Left colon (tissue), 2 donors: Measurements from ENCODE around the gene KL. TPM values are rescaled to one million over a fixed set of nuclear protein-coding genes. Genes with fewer than 3 reads are reported as not detected.

ENCODE experiments used
- ATAC-seq: fragments of 200-7000 bp; cut with Tn5 transposase; one replicate; pipeline ENCODE4 v1.9.1; 2020; ENCODE audit warnings: mild to moderate bottlenecking, moderate library complexity
- DNase-seq, 2 donors: peaks; one replicate each; pipeline ENCODE4 v3.0.0-alpha.2; 2020
- intact Hi-C, 2 donors: fragments of 100-400 bp; cut with DNase I in 1 of 2; cut with micrococcal nuclease in 1 of 2; formaldehyde crosslinking; loops; one replicate each; pipeline versions ENCODE4 v1.11.2 to v1.14.0; 2022; cut with DNase I, micrococcal nuclease
- long read RNA-seq: library from polyadenylated mRNA; unstranded; transcript quantifications from one replicate; pipeline ENCODE4 v2.0.0, GENCODE V29; 2021
- total RNA-seq, 2 donors: library from RNA; stranded (reverse); fragmentation: NEBNext Ultra II Directional; extraction: Animal tissue kit (Norgen Biotek cat#: 25700); gene quantifications; one replicate each; pipeline ENCODE4 v1.2.1, GENCODE V29; 2021
- donor health status: DM: no; HTN: no; CAD: no.
- donor health status: DM: yes; HTN: yes; CAD: no.

Gene KL
- 1 to 10 TPM; 1.0 to 2.0 TPM for total RNA-seq
- long read RNA-seq, full-length matches to known transcripts = 1 of 1 reads
- long read RNA-seq, partial matches to known transcripts = 0 of 1 reads
- long read RNA-seq, other reads (novel, unspliced or antisense) = 0 of 1 reads

DNA sequence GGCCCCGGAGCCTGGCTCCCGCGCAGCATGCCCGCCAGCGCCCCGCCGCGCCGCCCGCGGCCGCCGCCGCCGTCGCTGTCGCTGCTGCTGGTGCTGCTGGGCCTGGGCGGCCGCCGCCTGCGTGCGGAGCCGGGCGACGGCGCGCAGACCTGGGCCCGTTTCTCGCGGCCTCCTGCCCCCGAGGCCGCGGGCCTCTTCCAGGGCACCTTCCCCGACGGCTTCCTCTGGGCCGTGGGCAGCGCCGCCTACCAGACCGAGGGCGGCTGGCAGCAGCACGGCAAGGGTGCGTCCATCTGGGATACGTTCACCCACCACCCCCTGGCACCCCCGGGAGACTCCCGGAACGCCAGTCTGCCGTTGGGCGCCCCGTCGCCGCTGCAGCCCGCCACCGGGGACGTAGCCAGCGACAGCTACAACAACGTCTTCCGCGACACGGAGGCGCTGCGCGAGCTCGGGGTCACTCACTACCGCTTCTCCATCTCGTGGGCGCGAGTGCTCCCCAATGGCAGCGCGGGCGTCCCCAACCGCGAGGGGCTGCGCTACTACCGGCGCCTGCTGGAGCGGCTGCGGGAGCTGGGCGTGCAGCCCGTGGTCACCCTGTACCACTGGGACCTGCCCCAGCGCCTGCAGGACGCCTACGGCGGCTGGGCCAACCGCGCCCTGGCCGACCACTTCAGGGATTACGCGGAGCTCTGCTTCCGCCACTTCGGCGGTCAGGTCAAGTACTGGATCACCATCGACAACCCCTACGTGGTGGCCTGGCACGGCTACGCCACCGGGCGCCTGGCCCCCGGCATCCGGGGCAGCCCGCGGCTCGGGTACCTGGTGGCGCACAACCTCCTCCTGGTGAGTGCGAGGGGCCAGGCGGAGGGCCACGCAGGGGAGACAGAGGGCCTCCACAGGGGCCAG is at the start of gene KL:
KL (plus strand) TSS at position 10 of the 909 bp plus-strand sequence; CDS start at position 28, 18 bp downstream.
- peak in 1 of 2 donors; percentile 34 for DNase-seq
- ATAC-seq = peak; percentile 59
- intact Hi-C loops = no loop called here

DNA sequence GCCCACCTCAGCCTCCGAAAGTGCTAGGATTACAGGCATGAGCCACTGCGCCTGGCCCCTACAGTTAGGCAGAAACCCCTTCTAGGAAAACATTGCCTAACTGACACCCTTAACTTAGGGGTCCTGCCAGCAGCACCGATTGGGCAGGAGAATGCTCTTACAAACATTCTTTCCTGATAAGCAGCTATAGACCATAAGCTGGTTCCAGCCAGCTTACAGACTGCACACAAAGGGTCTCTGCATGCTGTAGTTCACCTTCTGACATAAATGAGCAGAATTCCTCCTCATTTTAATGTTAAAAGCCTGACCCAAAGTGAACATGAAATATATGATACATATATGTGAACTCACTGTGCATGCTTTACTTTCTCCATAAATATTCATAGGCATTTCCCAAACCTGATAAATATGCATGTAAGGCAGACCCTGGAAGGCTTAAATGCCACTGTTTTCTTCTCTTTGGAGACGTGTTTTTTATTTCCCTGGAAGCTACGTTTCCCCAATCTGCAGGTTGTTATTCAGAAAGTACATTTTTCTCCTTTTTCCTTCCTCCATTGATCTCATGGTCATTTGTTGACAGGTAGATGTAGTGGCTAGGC is 48.5 kb upstream of the KL start:
- DNase-seq (no peak), ATAC-seq (no peak)
- intact Hi-C loops = no loop called here

DNA sequence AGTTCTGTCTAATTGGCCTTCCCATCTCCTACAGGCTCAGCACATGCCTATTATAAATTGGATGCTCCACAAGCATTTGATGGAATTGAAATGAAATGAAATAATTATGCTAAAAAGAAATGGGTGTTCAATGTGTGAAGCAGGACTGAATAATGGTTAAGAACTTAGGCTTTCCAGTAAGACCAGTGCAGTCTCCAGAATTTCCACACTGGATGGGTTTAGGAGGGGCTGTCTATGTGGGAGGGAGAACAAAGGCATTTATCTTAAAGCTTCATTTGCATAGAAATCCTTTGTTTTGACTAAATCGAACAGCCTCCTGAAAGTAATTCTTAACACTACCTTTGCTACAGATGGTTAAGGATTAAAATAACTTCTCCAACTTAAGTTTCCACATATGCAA is 47.9 kb upstream of the KL start:
- ATAC-seq (no peak), DNase-seq (no peak)
- intact Hi-C loops = no loop called here

DNA sequence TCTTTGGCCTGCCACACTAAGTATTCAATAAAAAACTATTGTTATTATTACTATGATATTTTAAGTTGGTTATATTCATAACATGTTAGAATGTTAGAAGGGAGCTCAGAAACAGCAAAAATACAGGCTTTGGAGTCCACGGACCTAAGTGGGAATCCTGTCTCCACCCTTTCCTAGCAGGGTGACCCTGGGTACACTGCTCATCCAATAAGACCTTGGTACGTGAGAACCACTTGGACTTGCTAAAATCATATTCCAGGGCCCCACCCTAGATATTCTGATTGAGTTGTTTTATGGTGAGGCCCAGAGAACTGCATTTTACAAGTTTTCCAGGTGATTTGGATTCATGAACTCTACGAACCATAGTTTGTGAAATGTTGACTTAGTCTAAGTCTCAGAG is 47.4 kb upstream of the KL start:
- no peak for ATAC-seq
- intact Hi-C loops = no loop called here

DNA sequence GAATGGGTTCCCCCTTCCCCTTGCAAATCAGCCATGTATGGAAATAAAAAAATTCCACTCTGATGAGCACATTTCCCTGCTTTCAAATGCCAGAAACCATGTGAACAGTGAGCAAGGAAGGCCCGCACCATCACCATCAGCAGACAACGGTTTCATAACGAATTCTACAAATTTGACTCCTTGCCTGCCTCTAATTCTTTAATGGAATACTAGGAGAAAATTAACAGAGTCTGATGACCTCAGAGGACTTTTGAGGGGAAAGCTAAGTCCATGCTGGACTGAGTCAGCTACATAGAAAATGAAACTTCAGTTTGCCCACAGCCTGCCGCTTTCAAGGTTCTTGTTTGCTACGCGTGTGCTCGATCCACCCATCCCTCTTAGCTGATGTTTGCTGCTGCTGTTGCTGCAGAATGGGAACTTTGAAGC is 46.7 kb upstream of the KL start:
- intact Hi-C loops = no loop called here
- ATAC-seq = no peak
- no peak for DNase-seq

More for the DNA sequence above, 47.4 kb upstream of the KL start:
- DNase-seq = no peak

DNA sequence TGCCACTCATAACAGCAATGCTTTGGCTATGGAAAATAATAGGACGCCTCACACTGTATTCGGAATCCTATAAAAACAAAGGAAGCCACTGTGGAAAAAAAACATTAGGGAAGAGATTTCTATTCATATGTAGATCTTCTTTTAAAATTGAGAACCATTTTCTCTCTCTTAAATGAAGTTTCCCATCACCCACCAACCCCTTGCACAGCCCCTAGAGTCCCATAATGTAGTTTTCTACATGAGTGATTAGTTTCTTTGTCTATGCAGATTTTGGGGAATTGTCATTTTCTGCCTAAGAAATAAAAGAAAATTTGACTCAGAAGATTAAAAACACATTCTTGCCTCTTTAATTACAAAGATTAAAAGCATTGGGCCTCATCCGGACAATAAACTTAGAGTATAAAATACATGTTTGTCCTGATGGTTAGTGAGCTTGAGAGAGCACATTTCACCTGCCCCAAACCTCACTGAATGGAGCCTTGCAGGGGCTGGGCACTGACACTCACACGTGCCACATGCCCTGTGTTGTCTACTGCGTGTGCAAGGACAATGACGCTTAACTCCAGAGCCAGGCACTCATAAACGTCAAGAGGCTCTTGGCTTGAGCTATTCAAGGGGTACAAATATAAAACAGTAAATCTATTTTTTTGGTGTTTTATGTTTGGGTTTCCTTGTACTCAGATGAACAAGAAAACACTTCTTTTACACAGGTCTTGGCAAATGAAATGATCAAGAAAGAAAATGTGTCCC is 40.0 kb upstream of the KL start:
- intact Hi-C loops = no loop called here
- ATAC-seq (no peak), DNase-seq (no peak)

DNA sequence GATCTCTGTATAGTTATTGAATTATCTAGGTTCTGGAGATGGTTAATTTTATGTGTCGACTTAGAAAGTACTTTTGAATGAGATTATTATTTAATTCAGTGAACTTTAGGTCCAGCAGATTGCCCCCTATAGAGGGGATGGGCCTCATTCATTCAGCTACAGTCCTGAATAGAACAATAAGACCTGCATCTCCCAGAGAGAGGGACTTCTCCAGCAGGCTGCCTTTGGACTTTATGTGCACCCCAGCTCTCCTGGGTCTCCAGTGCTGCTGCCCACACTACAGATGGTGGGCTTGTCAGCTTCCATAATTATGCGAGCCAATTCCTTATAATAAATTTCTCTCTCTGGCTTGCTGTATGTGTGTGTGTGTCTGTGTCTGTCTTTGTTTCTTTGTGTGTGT is 39.3 kb upstream of the KL start:
- DNase-seq (no peak), ATAC-seq (no peak)
- intact Hi-C loops = no loop called here

DNA sequence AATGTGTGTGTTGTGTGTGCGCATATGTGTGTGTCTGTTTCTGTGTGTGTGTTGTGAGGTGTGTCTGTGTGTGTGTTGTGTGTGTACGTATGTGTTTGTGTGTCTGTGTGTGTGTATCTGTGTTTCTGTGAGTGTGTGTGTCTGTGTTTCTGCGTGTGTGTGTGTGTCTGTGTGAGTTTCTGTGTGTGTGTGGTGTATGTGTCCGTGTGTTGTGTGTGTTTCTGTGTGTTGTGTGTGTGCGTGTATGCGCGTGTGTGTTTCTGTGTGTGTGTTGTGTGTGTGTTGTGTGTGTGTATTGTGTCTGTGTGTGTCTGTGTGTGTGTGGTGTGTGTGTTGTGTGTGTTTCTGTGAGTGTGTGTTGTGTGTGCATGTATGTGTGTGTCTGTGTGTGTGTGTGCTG is 38.9 kb upstream of the KL start:
- DNase-seq (no peak), ATAC-seq (no peak)
- intact Hi-C loops = no loop called here

DNA sequence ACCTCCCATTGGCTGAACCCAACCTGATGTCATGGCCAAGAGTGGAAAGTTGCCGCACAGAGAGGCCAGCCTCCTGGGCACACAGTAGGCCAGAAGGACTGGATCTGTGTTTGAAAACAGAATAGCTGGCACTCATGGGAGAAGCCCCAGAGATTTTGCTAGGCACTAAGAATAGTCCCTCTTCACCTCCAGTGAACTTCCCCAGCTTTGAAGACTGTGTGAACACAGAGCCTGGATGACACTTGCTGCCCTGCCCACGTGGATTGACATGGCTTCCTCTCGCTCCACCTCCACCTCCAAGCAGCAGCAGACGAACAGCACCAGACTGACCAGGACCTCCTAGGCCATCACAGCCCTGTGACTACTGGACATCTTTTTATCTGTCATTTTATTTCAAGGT is 37.9 kb upstream of the KL start:
- ATAC-seq (no peak), DNase-seq (no peak)
- intact Hi-C loops = no loop called here

DNA sequence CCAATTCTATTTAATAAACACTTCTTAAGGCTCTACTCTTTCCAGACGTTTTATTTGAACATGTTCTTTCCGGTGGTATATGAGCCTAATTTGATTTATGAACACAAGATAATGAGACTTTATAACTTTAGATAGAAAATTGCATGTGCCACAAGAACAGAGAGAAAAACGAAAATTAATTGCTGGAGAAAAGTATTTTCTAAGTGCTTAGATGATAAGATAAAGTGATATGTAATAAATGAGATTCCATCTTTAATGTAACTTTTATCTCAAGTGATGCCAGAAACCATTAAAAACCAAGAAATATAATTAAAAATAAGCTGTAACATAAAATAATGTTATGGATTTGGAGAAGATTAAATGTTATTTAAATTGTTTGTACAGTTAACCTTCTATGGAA is 33.2 kb upstream of the KL start:
- intact Hi-C loops = no loop called here
- DNase-seq (no peak), ATAC-seq (no peak)

DNA sequence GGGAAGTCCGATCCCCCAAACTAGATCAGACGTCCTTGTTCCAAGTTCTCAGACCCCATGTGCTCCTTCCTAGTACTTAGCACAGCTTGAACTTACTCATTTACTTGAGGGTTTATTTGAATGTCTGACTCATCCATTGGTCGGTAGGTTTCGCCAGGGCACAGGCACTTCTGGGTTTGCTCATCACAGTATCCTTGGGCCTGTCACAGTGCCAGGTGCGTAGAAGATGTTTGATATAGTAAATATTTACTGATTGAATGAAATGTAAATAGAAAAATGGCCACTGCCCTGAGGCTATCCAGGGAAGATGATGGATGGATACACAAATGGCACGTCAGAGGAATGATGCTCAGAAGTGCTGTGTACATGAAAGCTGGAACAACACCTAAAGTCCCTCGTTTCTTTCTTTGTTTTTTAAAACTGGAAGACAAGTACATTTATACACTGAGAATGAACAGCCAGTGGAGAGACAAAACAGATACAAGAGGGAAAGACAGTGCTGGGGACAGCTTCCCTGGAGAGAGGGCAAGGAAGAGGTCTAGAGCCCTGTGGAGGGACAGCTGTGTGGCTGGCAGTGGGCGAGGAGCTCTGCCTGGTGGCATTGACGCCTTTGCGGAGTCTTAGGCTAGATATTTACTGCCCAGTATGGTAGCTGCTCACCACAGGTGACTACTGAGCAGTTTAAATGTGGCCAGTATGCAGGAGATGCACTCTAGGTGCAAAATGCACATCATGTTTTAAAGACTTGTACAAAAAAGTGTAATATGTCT is 31.2 kb upstream of the KL start:
- peak; percentile 21 to 54 for DNase-seq
- peak; percentile 48 for ATAC-seq
- intact Hi-C loops = no loop called here

DNA sequence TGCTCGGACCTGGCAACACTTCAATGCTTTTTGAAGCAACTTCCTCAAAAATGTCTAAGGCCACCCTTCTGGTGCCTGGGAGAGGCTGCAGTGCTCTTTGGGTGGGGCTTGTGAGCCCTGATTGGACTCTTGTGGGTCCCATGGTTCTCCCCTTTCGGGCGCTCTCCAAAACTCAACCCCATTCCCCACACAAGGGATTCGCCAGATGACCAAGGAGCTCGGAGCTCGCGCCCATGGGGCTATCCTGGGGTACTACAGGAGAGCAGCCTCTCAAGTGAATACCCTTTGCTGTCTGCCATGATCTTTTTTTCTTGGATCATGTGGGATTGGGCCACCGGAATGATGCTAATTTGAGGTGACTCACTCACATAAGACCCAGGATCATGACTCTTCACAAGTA is 29.7 kb upstream of the KL start:
- intact Hi-C loops = no loop called here
- DNase-seq (no peak), ATAC-seq (no peak)

DNA sequence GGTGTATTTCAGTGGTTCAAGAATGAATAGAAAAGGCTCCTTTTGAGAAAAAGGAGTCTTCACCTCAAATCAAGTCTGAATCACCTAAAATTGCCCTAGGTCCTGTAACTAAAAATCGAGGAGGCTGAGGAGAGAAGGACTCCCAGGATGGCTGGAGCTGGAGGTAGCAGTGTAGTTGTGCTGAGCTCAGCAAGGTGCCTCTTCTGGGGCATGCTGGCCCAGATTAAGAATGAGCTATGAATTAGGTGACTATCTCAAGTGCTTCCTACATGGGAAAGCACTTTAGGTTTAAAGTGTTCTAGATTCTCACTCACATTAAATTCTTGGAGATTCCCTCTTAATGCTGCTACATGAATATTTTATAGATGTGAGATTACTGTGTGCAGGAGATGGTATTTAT is 28.8 kb upstream of the KL start:
- no peak for DNase-seq
- intact Hi-C loops = no loop called here
- ATAC-seq = no peak

DNA sequence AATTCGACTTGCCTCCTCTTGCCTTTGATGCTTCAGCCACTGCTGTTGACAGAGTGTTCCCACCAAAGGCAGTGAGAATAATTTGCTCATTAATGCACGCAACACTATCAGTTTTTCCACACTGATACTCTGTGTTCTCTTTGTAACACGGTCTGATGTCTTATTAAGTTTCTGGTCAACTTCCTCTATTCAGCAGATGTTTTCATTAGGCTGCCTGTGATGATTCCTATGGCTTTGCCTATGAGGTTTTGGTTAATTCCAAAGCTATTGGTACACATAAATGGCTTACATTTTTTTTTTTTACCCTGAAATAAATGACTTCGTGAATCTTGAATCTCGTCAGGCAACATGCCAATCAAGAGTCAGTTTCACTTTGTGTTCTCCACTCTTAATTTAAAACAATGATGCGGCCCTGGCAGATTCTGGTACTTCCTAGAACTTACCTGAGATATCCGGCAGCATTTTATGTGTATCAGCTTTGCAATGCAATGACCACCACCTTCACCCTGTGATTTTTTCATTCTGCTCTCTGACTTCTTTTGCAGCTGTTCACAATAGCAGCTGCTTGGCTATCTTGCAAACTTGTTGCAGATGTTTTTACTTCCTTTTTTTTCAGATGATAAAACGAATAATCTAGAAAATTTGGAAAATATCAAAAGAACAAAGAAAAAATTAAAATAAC is 27.5 kb upstream of the KL start:
- intact Hi-C loops = no loop called here
- DNase-seq (no peak), ATAC-seq (no peak)

DNA sequence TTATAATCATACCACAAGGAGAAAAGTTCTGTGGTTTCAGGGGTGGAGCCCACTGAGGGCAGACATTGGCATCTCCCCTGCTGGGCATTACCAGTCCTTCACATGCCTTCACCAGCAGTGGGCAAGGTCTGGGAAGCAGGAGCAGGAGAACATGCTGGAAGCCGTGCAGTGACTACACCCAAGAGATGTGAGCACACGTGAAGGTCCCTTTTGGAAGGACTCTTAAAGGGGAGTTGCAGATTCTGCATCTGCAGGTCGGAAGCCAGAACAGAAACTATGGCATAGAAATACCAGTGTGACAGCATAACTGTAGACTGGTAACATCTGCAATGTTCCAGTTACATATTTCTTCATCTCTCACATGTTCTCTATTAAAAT is 26.9 kb upstream of the KL start:
- no peak for ATAC-seq
- intact Hi-C loops = no loop called here

DNA sequence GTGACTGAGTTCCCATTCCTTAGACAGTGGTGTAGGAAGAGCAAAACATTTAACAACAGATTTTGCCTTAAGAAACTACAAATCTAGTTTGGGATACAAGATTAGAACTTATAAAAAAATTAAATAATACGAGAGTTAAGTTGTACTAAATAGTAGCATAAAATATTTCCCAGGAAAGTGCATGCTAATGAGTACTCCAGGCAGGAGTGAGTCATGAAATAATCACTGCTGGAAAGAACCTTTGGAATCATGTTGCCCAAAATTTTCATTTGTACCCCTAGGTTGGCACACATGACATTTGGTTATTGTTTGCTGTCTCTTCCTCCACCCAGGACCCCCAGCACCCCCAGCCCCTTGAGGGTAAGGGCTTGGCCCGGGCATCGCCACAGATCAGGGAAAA is 26.3 kb upstream of the KL start:
- DNase-seq (no peak), ATAC-seq (no peak)
- intact Hi-C loops = no loop called here

More for the DNA sequence above, 26.9 kb upstream of the KL start:
- DNase-seq = no peak

DNA sequence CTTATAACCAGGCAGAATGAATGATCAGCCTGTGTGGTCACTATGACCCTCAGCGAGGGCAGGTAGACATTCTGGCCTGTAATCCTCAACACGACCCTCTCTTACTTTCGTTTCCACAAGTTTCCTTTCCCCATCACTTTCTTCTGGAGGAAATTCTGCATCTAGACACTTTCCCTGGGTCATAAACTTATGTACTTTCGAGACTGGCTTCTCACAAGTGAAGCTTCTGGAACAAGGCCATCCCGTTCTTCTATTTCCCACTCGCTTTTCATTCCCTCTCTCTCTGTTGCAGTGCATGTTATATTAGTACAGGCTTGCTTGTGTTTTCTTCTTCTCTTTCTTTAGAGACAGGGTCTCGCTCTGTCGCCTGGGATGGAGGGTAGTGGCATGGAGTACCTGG is 23.1 kb upstream of the KL start:
- no peak for ATAC-seq
- intact Hi-C loops = no loop called here
- no peak for DNase-seq

DNA sequence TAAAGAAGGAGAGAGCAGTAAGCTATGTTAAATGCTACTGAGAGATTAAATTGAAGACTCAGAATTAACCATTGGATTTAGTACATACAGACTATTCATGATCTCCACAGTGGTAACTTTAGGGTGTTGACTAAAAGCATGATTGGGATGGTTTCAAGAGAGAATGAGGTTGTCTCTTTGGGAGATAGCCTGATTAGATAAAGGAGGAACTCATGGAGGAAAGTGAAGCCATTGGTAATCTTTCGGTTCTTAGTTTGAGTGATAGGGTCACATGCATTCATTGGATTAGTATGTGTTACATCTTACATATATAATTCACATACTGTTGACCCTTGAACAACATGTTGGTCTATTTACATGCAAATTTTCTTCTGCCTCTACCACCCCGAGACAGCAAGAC is 18.8 kb upstream of the KL start:
- intact Hi-C loops = no loop called here
- ATAC-seq (no peak), DNase-seq (no peak)
